Vagina (tissue), 2 donors: ENCODE measurements around the gene CCDC92B.

Source experiments
- CTCF ChIP-seq, 3 experiments: fragments of 450-650 bp in 2 of 3; fragments of 200-600 bp in 1 of 3; sonication (generic) in 1 of 3; IDR thresholded peaks; one replicate each; pipeline ENCODE4 v1.5.1; 2017 to 2019; ENCODE audit warnings: antibody characterized with exemption in 3 of 3, mild to moderate bottlenecking in 2 of 3, moderate library complexity in 2 of 3
- POLR2A ChIP-seq, 2 donors: fragments of 450-650 bp; IDR thresholded peaks; one replicate each; pipeline ENCODE4 v1.6.1; 2017; ENCODE audit warnings: antibody characterized with exemption in 2 of 2, mild to moderate bottlenecking in 2 of 2, moderate library complexity in 2 of 2

- no peak for TF ChIP-seq CTCF (IDR thresholded peaks at IDR 0.05)
- TF ChIP-seq POLR2A (IDR thresholded peaks at IDR 0.05) = no peak
Observed at GRCh38 chr17:2736956-2737355, 12.5 kb downstream of the CCDC92B start.
